ENCODE measurements around the gene KRTAP5-7. TPM values are rescaled to one million over a fixed set of nuclear protein-coding genes. Genes with fewer than 3 reads are reported as not detected.
"Not testable (repeated sequence)": the region's sequence is repeated elsewhere in the genome, so short reads cannot be mapped to it uniquely, and the experiment has no call there.

KRTAP5-7 gene
- total RNA-seq, 2 donors from 2014 or later: not detected

GRCh38 chr11:71562120-71562519 is 35.1 kb downstream of the KRTAP5-7 start:
- no peak for TF ChIP-seq CTCF (IDR thresholded peaks at IDR 0.05)
- Histone ChIP-seq H3K36me3 (no peaks in the 10 kb centered on the region), H3K9me3 (no peaks in the 10 kb centered on the region), H3K27me3 (no peaks in the 10 kb centered on the region), H3K4me3 (no peak overlapping the region), H3K4me1 (no peaks in the 10 kb centered on the region), H3K27ac (no peak overlapping the region)
- DNase-seq (ENCODE audit: low spot score): no peak

- H3K27me3 ChIP-seq: no peaks in the 10 kb centered on the region
- H3K36me3 ChIP-seq: no peaks in the 10 kb centered on the region
- no peak overlapping the region for H3K4me3 ChIP-seq
- peak in 1 of 2 donors; percentile 47 for TF ChIP-seq CTCF (IDR thresholded peaks at IDR 0.05)
- no peak overlapping the region for H3K27ac ChIP-seq
- no peaks in the 10 kb centered on the region for H3K4me1 ChIP-seq
- no peaks in the 10 kb centered on the region for H3K9me3 ChIP-seq
- no peak for DNase-seq (ENCODE audit: low spot score)
These were observed 36.3 kb downstream of the KRTAP5-7 start for GRCh38 chr11:71563406-71563805.

GRCh38 chr11:71564430-71564829 is 37.4 kb downstream of the KRTAP5-7 start:
- H3K27ac ChIP-seq: no peak overlapping the region
- no peaks in the 10 kb centered on the region for H3K36me3 ChIP-seq
- no peaks in the 10 kb centered on the region for H3K27me3 ChIP-seq
- no peak for DNase-seq (ENCODE audit: low spot score)
- TF ChIP-seq CTCF (IDR thresholded peaks at IDR 0.05): no peak
- H3K4me1 ChIP-seq: no peaks in the 10 kb centered on the region
- H3K4me3 ChIP-seq: no peak overlapping the region
- no peaks in the 10 kb centered on the region for H3K9me3 ChIP-seq

- H3K27me3 ChIP-seq: no peaks in the 10 kb centered on the region
- DNase-seq (ENCODE audit: low spot score): no peak
- no peak for TF ChIP-seq CTCF (IDR thresholded peaks at IDR 0.05)
These were observed 38.2 kb downstream of the KRTAP5-7 start, which contains the start of gene KRTAP5-10 for GRCh38 chr11:71565263-71565662. Gene KRTAP5-10 (plus strand): TSS chr11:71565563. CDS start chr11:71565588, 25 bp downstream.

GRCh38 chr11:71566081-71566620 is 39.1 kb downstream of the KRTAP5-7 start:
- DNase-seq (ENCODE audit: low spot score): no peak
- H3K4me3 ChIP-seq: no peak overlapping the region
- no peak for TF ChIP-seq CTCF (IDR thresholded peaks at IDR 0.05)

More at GRCh38 chr11:71565263-71565662, 38.2 kb downstream of the KRTAP5-7 start, which contains the start of gene KRTAP5-10:
- no peaks in the 10 kb centered on the region for H3K4me1 ChIP-seq
- no peaks in the 10 kb centered on the region for H3K36me3 ChIP-seq
- H3K27ac ChIP-seq: no peak within 1 kb of the TSS
- H3K4me3 ChIP-seq: no peak within 1 kb of the TSS
- H3K9me3 ChIP-seq: no peaks in the 10 kb centered on the region

GRCh38 chr11:71566626-71567599 is 39.8 kb downstream of the KRTAP5-7 start:
- not testable (repeated sequence) for H3K27ac ChIP-seq; H3K4me1 ChIP-seq; H3K4me3 ChIP-seq; H3K27me3 ChIP-seq; DNase-seq (ENCODE audit: low spot score); H3K9me3 ChIP-seq; H3K36me3 ChIP-seq

More at GRCh38 chr11:71566081-71566620, 39.1 kb downstream of the KRTAP5-7 start:
- Histone ChIP-seq H3K27me3 (no peaks in the 10 kb centered on the region), H3K9me3 (no peaks in the 10 kb centered on the region), H3K27ac (no peak overlapping the region), H3K4me1 (no peaks in the 10 kb centered on the region), H3K36me3 (no peaks in the 10 kb centered on the region)

- DNase-seq (ENCODE audit: low spot score); H3K9me3 ChIP-seq; H3K4me3 ChIP-seq; H3K4me1 ChIP-seq; H3K27ac ChIP-seq; H3K27me3 ChIP-seq; H3K36me3 ChIP-seq: not testable (repeated sequence)
These were observed 40.6 kb downstream of the KRTAP5-7 start for GRCh38 chr11:71567633-71568032.
